ENCODE measurements around the gene DTNA.
"Not testable (repeated sequence)": the region's sequence is repeated elsewhere in the genome, so short reads cannot be mapped to it uniquely, and the experiment has no call there.

Gene DTNA

GRCh38 chr18:34913837-34914661, 204.0 kb downstream of the DTNA start:
- CTCF ChIA-PET: no interaction called here
- Histone ChIP-seq H3K9me3 (ENCODE audit: control extremely low read depth in 1 of 5, control insufficient read depth in 4 of 5, insufficient read depth in 2 of 5, low read depth in 1 of 5, low read length in 4 of 5) (no peaks in the 10 kb centered on the region), H3K4me1 (ENCODE audit: control extremely low read depth in 1 of 4, control insufficient read depth in 4 of 4, insufficient read depth in 4 of 4, low read length in 3 of 4) (no peaks in the 10 kb centered on the region), H3K27me3 (replicated peaks in 2 of 5; ENCODE audit: control insufficient read depth in 4 of 5, insufficient read depth in 5 of 5, low read length in 4 of 5) (no peaks in the 10 kb centered on the region), H3K4me3 (ENCODE audit: control insufficient read depth in 1 of 7, extremely low read depth in 1 of 7, insufficient read depth in 4 of 7, low read depth in 2 of 7, low read length in 6 of 7) (no peak overlapping the region), H3K27ac (ENCODE audit: insufficient read depth in 1 of 2, low read depth in 1 of 2, low read length in 2 of 2, poor library complexity in 1 of 2, severe bottlenecking in 2 of 2) (no peak overlapping the region), H3K36me3 (ENCODE audit: control insufficient read depth in 4 of 4, insufficient read depth in 4 of 4, low read length in 3 of 4) (no peaks in the 10 kb centered on the region)
- POLR2A ChIA-PET: no interaction called here
- no peak for DNase-seq
- WGBS (ENCODE audit: insufficient coverage): 100% methylated on average over 3 of the region's 4 CpGs

- no peak for DNase-seq
- CTCF ChIA-PET: no interaction called here
- Histone ChIP-seq H3K27me3 (replicated peaks in 2 of 5; ENCODE audit: control insufficient read depth in 4 of 5, insufficient read depth in 5 of 5, low read length in 4 of 5) (no peaks in the 10 kb centered on the region), H3K36me3 (ENCODE audit: control insufficient read depth in 4 of 4, insufficient read depth in 4 of 4, low read length in 3 of 4) (no peaks in the 10 kb centered on the region), H3K4me3 (ENCODE audit: control insufficient read depth in 1 of 7, extremely low read depth in 1 of 7, insufficient read depth in 4 of 7, low read depth in 2 of 7, low read length in 6 of 7) (no peak overlapping the region), H3K4me1 (ENCODE audit: control extremely low read depth in 1 of 4, control insufficient read depth in 4 of 4, insufficient read depth in 4 of 4, low read length in 3 of 4) (no peaks in the 10 kb centered on the region), H3K27ac (ENCODE audit: insufficient read depth in 1 of 2, low read depth in 1 of 2, low read length in 2 of 2, poor library complexity in 1 of 2, severe bottlenecking in 2 of 2) (no peak overlapping the region), H3K9me3 (ENCODE audit: control extremely low read depth in 1 of 5, control insufficient read depth in 4 of 5, insufficient read depth in 2 of 5, low read depth in 1 of 5, low read length in 4 of 5) (no peaks in the 10 kb centered on the region)
- WGBS (ENCODE audit: insufficient coverage): 100% methylated on average over 2 of the region's 3 CpGs
- POLR2A ChIA-PET: no interaction called here
These were observed 204.9 kb downstream of the DTNA start for GRCh38 chr18:34915046-34915445.

GRCh38 chr18:34916539-34916938, 206.4 kb downstream of the DTNA start:
- DNase-seq; H3K4me1 ChIP-seq (ENCODE audit: control extremely low read depth in 1 of 4, control insufficient read depth in 4 of 4, insufficient read depth in 4 of 4, low read length in 3 of 4); POLR2A ChIA-PET; H3K27ac ChIP-seq (ENCODE audit: insufficient read depth in 1 of 2, low read depth in 1 of 2, low read length in 2 of 2, poor library complexity in 1 of 2, severe bottlenecking in 2 of 2); H3K4me3 ChIP-seq (ENCODE audit: control insufficient read depth in 1 of 7, extremely low read depth in 1 of 7, insufficient read depth in 4 of 7, low read depth in 2 of 7, low read length in 6 of 7); H3K36me3 ChIP-seq (ENCODE audit: control insufficient read depth in 4 of 4, insufficient read depth in 4 of 4, low read length in 3 of 4); CTCF ChIA-PET; H3K9me3 ChIP-seq (ENCODE audit: control extremely low read depth in 1 of 5, control insufficient read depth in 4 of 5, insufficient read depth in 2 of 5, low read depth in 1 of 5, low read length in 4 of 5); H3K27me3 ChIP-seq (replicated peaks in 2 of 5; ENCODE audit: control insufficient read depth in 4 of 5, insufficient read depth in 5 of 5, low read length in 4 of 5): not testable (repeated sequence)
- no CpG with 5 or more reads among the region's 7 CpGs for WGBS (ENCODE audit: insufficient coverage)

- CTCF ChIA-PET: no interaction called here
These were observed 208.8 kb downstream of the DTNA start for GRCh38 chr18:34918856-34919255.

GRCh38 chr18:34921226-34921625, 211.1 kb downstream of the DTNA start:
- ChIA-PET POLR2A (no interaction called here), CTCF (no interaction called here)
- no peaks in the 10 kb centered on the region for H3K27me3 ChIP-seq (replicated peaks in 2 of 5; ENCODE audit: control insufficient read depth in 4 of 5, insufficient read depth in 5 of 5, low read length in 4 of 5)
- H3K36me3 ChIP-seq (ENCODE audit: control insufficient read depth in 4 of 4, insufficient read depth in 4 of 4, low read length in 3 of 4): no peaks in the 10 kb centered on the region
- no peak for DNase-seq
- H3K9me3 ChIP-seq (ENCODE audit: control extremely low read depth in 1 of 5, control insufficient read depth in 4 of 5, insufficient read depth in 2 of 5, low read depth in 1 of 5, low read length in 4 of 5): no peaks in the 10 kb centered on the region
- H3K4me3 ChIP-seq (ENCODE audit: control insufficient read depth in 1 of 7, extremely low read depth in 1 of 7, insufficient read depth in 4 of 7, low read depth in 2 of 7, low read length in 6 of 7): no peak overlapping the region
- H3K4me1 ChIP-seq (ENCODE audit: control extremely low read depth in 1 of 4, control insufficient read depth in 4 of 4, insufficient read depth in 4 of 4, low read length in 3 of 4): no peaks in the 10 kb centered on the region
- WGBS (ENCODE audit: insufficient coverage): no CpG with 5 or more reads among the region's 1 CpG
- no peak overlapping the region for H3K27ac ChIP-seq (ENCODE audit: insufficient read depth in 1 of 2, low read depth in 1 of 2, low read length in 2 of 2, poor library complexity in 1 of 2, severe bottlenecking in 2 of 2)

More at GRCh38 chr18:34918856-34919255, 208.8 kb downstream of the DTNA start:
- Histone ChIP-seq H3K27ac (ENCODE audit: insufficient read depth in 1 of 2, low read depth in 1 of 2, low read length in 2 of 2, poor library complexity in 1 of 2, severe bottlenecking in 2 of 2) (no peak overlapping the region), H3K36me3 (ENCODE audit: control insufficient read depth in 4 of 4, insufficient read depth in 4 of 4, low read length in 3 of 4) (no peaks in the 10 kb centered on the region), H3K9me3 (ENCODE audit: control extremely low read depth in 1 of 5, control insufficient read depth in 4 of 5, insufficient read depth in 2 of 5, low read depth in 1 of 5, low read length in 4 of 5) (no peaks in the 10 kb centered on the region), H3K4me3 (ENCODE audit: control insufficient read depth in 1 of 7, extremely low read depth in 1 of 7, insufficient read depth in 4 of 7, low read depth in 2 of 7, low read length in 6 of 7) (no peak overlapping the region), H3K4me1 (ENCODE audit: control extremely low read depth in 1 of 4, control insufficient read depth in 4 of 4, insufficient read depth in 4 of 4, low read length in 3 of 4) (no peaks in the 10 kb centered on the region), H3K27me3 (replicated peaks in 2 of 5; ENCODE audit: control insufficient read depth in 4 of 5, insufficient read depth in 5 of 5, low read length in 4 of 5) (no peaks in the 10 kb centered on the region)
- 100% methylated on average over 1 of the region's 5 CpGs for WGBS (ENCODE audit: insufficient coverage)
- POLR2A ChIA-PET: interaction anchor here (0.6 kb wide), 1 partner anchor 1062 kb away, joined by 3 read pairs; no protein-coding TSS in a partner anchor
- DNase-seq: no peak

GRCh38 chr18:34921811-34922385, 211.8 kb downstream of the DTNA start:
- Histone ChIP-seq H3K36me3 (ENCODE audit: control insufficient read depth in 4 of 4, insufficient read depth in 4 of 4, low read length in 3 of 4) (no peaks in the 10 kb centered on the region), H3K4me1 (ENCODE audit: control extremely low read depth in 1 of 4, control insufficient read depth in 4 of 4, insufficient read depth in 4 of 4, low read length in 3 of 4) (no peaks in the 10 kb centered on the region), H3K9me3 (ENCODE audit: control extremely low read depth in 1 of 5, control insufficient read depth in 4 of 5, insufficient read depth in 2 of 5, low read depth in 1 of 5, low read length in 4 of 5) (no peaks in the 10 kb centered on the region), H3K4me3 (ENCODE audit: control insufficient read depth in 1 of 7, extremely low read depth in 1 of 7, insufficient read depth in 4 of 7, low read depth in 2 of 7, low read length in 6 of 7) (no peak overlapping the region), H3K27me3 (replicated peaks in 2 of 5; ENCODE audit: control insufficient read depth in 4 of 5, insufficient read depth in 5 of 5, low read length in 4 of 5) (no peaks in the 10 kb centered on the region), H3K27ac (ENCODE audit: insufficient read depth in 1 of 2, low read depth in 1 of 2, low read length in 2 of 2, poor library complexity in 1 of 2, severe bottlenecking in 2 of 2) (no peak overlapping the region)
- ChIA-PET POLR2A (no interaction called here), CTCF (no interaction called here)
- WGBS (ENCODE audit: insufficient coverage): no CpG with 5 or more reads among the region's 2 CpGs
- no peak for DNase-seq

GRCh38 chr18:34922594-34922993, 212.5 kb downstream of the DTNA start:
- CTCF ChIA-PET; H3K4me3 ChIP-seq (ENCODE audit: control insufficient read depth in 1 of 7, extremely low read depth in 1 of 7, insufficient read depth in 4 of 7, low read depth in 2 of 7, low read length in 6 of 7); H3K4me1 ChIP-seq (ENCODE audit: control extremely low read depth in 1 of 4, control insufficient read depth in 4 of 4, insufficient read depth in 4 of 4, low read length in 3 of 4); H3K27ac ChIP-seq (ENCODE audit: insufficient read depth in 1 of 2, low read depth in 1 of 2, low read length in 2 of 2, poor library complexity in 1 of 2, severe bottlenecking in 2 of 2); H3K27me3 ChIP-seq (replicated peaks in 2 of 5; ENCODE audit: control insufficient read depth in 4 of 5, insufficient read depth in 5 of 5, low read length in 4 of 5); POLR2A ChIA-PET; H3K36me3 ChIP-seq (ENCODE audit: control insufficient read depth in 4 of 4, insufficient read depth in 4 of 4, low read length in 3 of 4); H3K9me3 ChIP-seq (ENCODE audit: control extremely low read depth in 1 of 5, control insufficient read depth in 4 of 5, insufficient read depth in 2 of 5, low read depth in 1 of 5, low read length in 4 of 5); DNase-seq: not testable (repeated sequence)
- WGBS (ENCODE audit: insufficient coverage): 100% methylated on average over 2 of the region's 4 CpGs

Data from common myeloid progenitor, CD34-positive (primary cell).